ENCODE results near the gene LRRC17. TPM values are rescaled to one million over a fixed set of nuclear protein-coding genes. Genes with fewer than 3 reads are reported as not detected.
A peak's percentile ranks its signal among the peaks of the same experiment; 100 is the strongest.

LRRC17 gene
- total RNA-seq, 2 donors from 2014 or later, result 1.0 to 9.8 TPM

- no peaks in the 10 kb centered on the region for H3K4me1 ChIP-seq (replicated peaks)
- H3K9me3 ChIP-seq, result no peaks in the 10 kb centered on the region
- intact Hi-C loops (cut with DNase I), result no loop called here
- H3K36me3 ChIP-seq, result no peaks in the 10 kb centered on the region
- no peaks in the 10 kb centered on the region for H3K27me3 ChIP-seq (replicated peaks; ENCODE audit: insufficient read depth)
- TF ChIP-seq POLR2A (IDR thresholded peaks at IDR 0.05), result no peak
- TF ChIP-seq, protein P1, sequence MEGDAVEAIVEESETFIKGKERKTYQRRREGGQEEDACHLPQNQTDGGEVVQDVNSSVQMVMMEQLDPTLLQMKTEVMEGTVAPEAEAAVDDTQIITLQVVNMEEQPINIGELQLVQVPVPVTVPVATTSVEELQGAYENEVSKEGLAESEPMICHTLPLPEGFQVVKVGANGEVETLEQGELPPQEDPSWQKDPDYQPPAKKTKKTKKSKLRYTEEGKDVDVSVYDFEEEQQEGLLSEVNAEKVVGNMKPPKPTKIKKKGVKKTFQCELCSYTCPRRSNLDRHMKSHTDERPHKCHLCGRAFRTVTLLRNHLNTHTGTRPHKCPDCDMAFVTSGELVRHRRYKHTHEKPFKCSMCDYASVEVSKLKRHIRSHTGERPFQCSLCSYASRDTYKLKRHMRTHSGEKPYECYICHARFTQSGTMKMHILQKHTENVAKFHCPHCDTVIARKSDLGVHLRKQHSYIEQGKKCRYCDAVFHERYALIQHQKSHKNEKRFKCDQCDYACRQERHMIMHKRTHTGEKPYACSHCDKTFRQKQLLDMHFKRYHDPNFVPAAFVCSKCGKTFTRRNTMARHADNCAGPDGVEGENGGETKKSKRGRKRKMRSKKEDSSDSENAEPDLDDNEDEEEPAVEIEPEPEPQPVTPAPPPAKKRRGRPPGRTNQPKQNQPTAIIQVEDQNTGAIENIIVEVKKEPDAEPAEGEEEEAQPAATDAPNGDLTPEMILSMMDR (IDR thresholded peaks at IDR 0.05), result no peak
- TF ChIP-seq POLR2AphosphoS5 (IDR thresholded peaks at IDR 0.05), result no peak
- WGBS, result 65% methylated on average over 5 of the region's 5 CpGs
- DNase-seq (ENCODE audit: low spot score), result no peak
- H3K27ac ChIP-seq, result no peak overlapping the region
- H3K4me3 ChIP-seq, result no peak overlapping the region
These were observed 21.7 kb upstream of the LRRC17 start for GRCh38 chr7:102890971-102891692.

GRCh38 chr7:102891693-102892261, 21.0 kb upstream of the LRRC17 start:
- no peaks in the 10 kb centered on the region for H3K4me1 ChIP-seq (replicated peaks)
- no peaks in the 10 kb centered on the region for H3K9me3 ChIP-seq

DNA sequence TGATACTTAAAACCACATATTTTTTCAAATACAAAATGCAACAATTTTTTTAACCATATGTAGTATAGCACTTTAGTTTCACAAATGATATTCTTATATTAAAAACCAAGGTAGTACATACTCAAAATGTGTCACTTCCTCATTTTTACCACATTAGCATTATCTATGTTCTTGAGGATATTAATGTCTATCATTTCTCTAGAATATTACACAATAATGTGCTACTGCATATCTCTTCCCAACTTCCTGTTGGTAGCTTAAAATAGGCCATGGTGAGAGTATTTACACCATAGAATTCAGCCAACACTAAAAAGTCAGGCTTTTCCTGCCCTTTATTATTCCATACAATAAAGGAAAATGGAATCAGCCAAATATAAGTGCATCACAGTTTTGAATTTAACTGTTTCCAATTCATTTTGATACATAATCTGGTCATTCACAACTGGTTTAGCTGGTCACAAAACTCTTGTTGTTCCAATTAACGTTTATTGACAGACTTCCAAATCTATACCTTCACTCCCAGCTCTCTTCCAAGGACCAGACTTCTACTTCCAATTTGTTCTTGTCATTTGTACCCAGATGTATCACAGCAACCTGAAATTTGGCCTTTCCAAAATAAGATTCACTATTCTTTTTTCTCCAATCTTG, 20.0 kb upstream of the LRRC17 start:
- H3K27ac ChIP-seq, result no peak overlapping the region

More at GRCh38 chr7:102891693-102892261, 21.0 kb upstream of the LRRC17 start:
- intact Hi-C loops (cut with DNase I), result no loop called here
- DNase-seq (ENCODE audit: low spot score), result peak; percentile 58
- Histone ChIP-seq H3K4me3 (no peak overlapping the region), H3K27me3 (replicated peaks; ENCODE audit: insufficient read depth) (no peaks in the 10 kb centered on the region), H3K27ac (no peak overlapping the region), H3K36me3 (no peaks in the 10 kb centered on the region)
- no peak for TF ChIP-seq POLR2A (IDR thresholded peaks at IDR 0.05)
- TF ChIP-seq POLR2AphosphoS5 (IDR thresholded peaks at IDR 0.05), result peak; percentile 36
- TF ChIP-seq, protein P1 (IDR thresholded peaks at IDR 0.05), result no peak
- WGBS, result 52% methylated on average over 1 of the region's 1 CpG

DNA sequence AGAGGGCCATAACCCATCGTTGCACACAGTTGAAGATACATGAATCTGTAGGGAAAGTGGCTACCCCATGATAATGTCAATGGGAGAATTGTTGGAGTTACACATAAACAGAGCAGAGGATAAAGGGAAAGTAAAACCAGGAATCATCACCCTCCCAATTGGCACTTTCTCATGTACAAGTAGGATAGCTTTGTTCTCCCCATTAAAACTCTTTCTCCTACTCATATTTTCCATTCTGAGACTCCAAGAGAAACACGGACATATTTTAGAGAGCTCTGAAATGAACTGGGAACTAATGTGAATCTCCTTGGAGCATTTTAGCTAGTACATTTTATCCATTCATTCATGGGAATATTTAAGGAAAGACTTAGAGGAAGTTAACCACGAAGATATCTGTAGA, 17.2 kb upstream of the LRRC17 start:
- Histone ChIP-seq H3K36me3 (no peaks in the 10 kb centered on the region), H3K27me3 (replicated peaks; ENCODE audit: insufficient read depth) (no peaks in the 10 kb centered on the region), H3K9me3 (no peaks in the 10 kb centered on the region), H3K4me1 (replicated peaks) (no peaks in the 10 kb centered on the region), H3K27ac (no peak overlapping the region), H3K4me3 (no peak overlapping the region)
- TF ChIP-seq POLR2A (IDR thresholded peaks at IDR 0.05) (no peak), POLR2AphosphoS5 (IDR thresholded peaks at IDR 0.05) (no peak)
- TF ChIP-seq, protein P1 (IDR thresholded peaks at IDR 0.05), result no peak
- intact Hi-C loops (cut with DNase I), result no loop called here
- WGBS, result 46% methylated on average over 3 of the region's 3 CpGs
- no peak for DNase-seq (ENCODE audit: low spot score)

More for the DNA sequence above, 20.0 kb upstream of the LRRC17 start:
- no peaks in the 10 kb centered on the region for H3K9me3 ChIP-seq
- no peak for DNase-seq (ENCODE audit: low spot score)
- no peak overlapping the region for H3K4me3 ChIP-seq
- TF ChIP-seq, protein P1 (IDR thresholded peaks at IDR 0.05), result no peak
- TF ChIP-seq POLR2AphosphoS5 (IDR thresholded peaks at IDR 0.05) (no peak), POLR2A (IDR thresholded peaks at IDR 0.05) (no peak)
- no peaks in the 10 kb centered on the region for H3K27me3 ChIP-seq (replicated peaks; ENCODE audit: insufficient read depth)
- intact Hi-C loops (cut with DNase I), result no loop called here
- no peaks in the 10 kb centered on the region for H3K4me1 ChIP-seq (replicated peaks)
- WGBS, result 80% methylated on average over 1 of the region's 1 CpG
- no peaks in the 10 kb centered on the region for H3K36me3 ChIP-seq

All from prostate gland (tissue), 2 donors.